IMR-90 (cell line): ENCODE measurements around the gene TM4SF5. TPM values are rescaled to one million over a fixed set of nuclear protein-coding genes. Genes with fewer than 3 reads are reported as not detected.
A peak's percentile ranks its signal among the peaks of the same experiment; 100 is the strongest.

Experiments
- ATAC-seq: fragments of 200-7000 bp; cut with Tn5 transposase; 2 replicates; pipeline ENCODE4 v1.9.1; 2020; ENCODE audit warnings: low read depth, mild to moderate bottlenecking, moderate library complexity
- BruUV-seq: library from RNA; stranded (reverse); fragments of 400-500 nt; replicated peaks from 2 replicates; lab custom pipeline; 2021; lab: Mats Ljungman, UMichigan
- CTCF ChIA-PET: fragments of 300-600 bp; formaldehyde crosslinking; extraction: SDS; loops from one replicate; lab custom pipeline; 2021; ENCODE audit warnings: antibody characterized with exemption; lab: Yijun Ruan, JAX
- POLR2A ChIA-PET: fragments of 300-600 bp; sonication (Branson Sonifier 250); formaldehyde crosslinking; loops from one replicate; lab custom pipeline; 2022; ENCODE audit warnings: antibody characterized with exemption; ENCODE audit not compliant: unreplicated experiment; lab: Charles Lee
- DNase-seq: peaks from one replicate; pipeline ENCODE4 v3.0.0; 2013
- H2AFZ ChIP-seq: replicated peaks from 2 replicates; pipeline ENCODE3; 2013; ENCODE audit warnings: low read length, mild to moderate bottlenecking; ENCODE audit not compliant: poor library complexity
- H2AK5ac ChIP-seq: 2 replicates; pipeline ENCODE4 v1.6.1; 2013; ENCODE audit warnings: low read depth, low read length, inconsistent platforms
- H2AK9ac ChIP-seq: replicated peaks from 2 replicates; pipeline ENCODE3; 2013; ENCODE audit warnings: mild to moderate bottlenecking, low read depth, low read length, moderate library complexity; ENCODE audit not compliant: poor library complexity
- H2BK120ac ChIP-seq: 2 replicates; pipeline ENCODE4 v1.6.1; 2013; ENCODE audit warnings: low read depth, low read length, inconsistent platforms
- H2BK15ac ChIP-seq: 3 replicates; pipeline ENCODE4 v1.6.1; 2013; ENCODE audit warnings: low read depth, low read length, inconsistent platforms
- H2BK20ac ChIP-seq: 2 replicates; pipeline ENCODE4 v1.6.1; 2013; ENCODE audit warnings: low read depth, mild to moderate bottlenecking, inconsistent platforms, low read length, moderate library complexity
- H2BK5ac ChIP-seq: 2 replicates; pipeline ENCODE4 v1.6.1; 2013; ENCODE audit warnings: mild to moderate bottlenecking, low read depth, low read length, inconsistent platforms; ENCODE audit not compliant: poor library complexity, severe bottlenecking
- H3K14ac ChIP-seq: replicated peaks from 2 replicates; pipeline ENCODE4 v1.6.1; 2013; ENCODE audit warnings: low read depth, low read length, inconsistent platforms
- H3K18ac ChIP-seq: 2 replicates; pipeline ENCODE4 v1.6.1; 2013; ENCODE audit warnings: low read depth, low read length, control low read depth
- H3K23ac ChIP-seq: 2 replicates; pipeline ENCODE4 v1.6.1; 2013; ENCODE audit warnings: low read depth, low read length, inconsistent platforms
- H3K27ac ChIP-seq: 2 replicates; pipeline ENCODE4 v1.5.1; 2013; ENCODE audit warnings: mild to moderate bottlenecking, control low read depth, low read length; ENCODE audit not compliant: insufficient read depth
- H3K27me3 ChIP-seq: 2 replicates; pipeline ENCODE4 v1.6.1; 2013; ENCODE audit warnings: low read length; ENCODE audit not compliant: control insufficient read depth, insufficient read depth
- H3K36me3 ChIP-seq: 2 replicates; pipeline ENCODE4 v1.6.1; 2013; ENCODE audit warnings: low read length, mixed read lengths; ENCODE audit not compliant: control insufficient read depth, insufficient read depth
- H3K4ac ChIP-seq: 2 replicates; pipeline ENCODE4 v1.6.1; 2013; ENCODE audit warnings: low read depth, low read length, inconsistent platforms
- H3K4me1 ChIP-seq: 2 replicates; pipeline ENCODE4 v1.6.1; 2013; ENCODE audit warnings: low read length, mixed read lengths; ENCODE audit not compliant: control insufficient read depth, insufficient read depth
- H3K4me2 ChIP-seq: 2 replicates; pipeline ENCODE4 v1.6.1; 2013; ENCODE audit warnings: low read depth, mild to moderate bottlenecking, control low read depth, low read length, moderate library complexity
- H3K4me3 ChIP-seq: 2 replicates; pipeline ENCODE4 v1.5.1; 2013; ENCODE audit warnings: low read depth, mild to moderate bottlenecking, control low read depth, low read length, moderate library complexity; ENCODE audit not compliant: insufficient read depth
- H3K56ac ChIP-seq: 2 replicates; pipeline ENCODE4 v1.6.1; 2013; ENCODE audit warnings: low read length, inconsistent platforms; ENCODE audit not compliant: insufficient read depth; ENCODE audit errors: extremely low read depth
- H3K79me1 ChIP-seq, 2 experiments: 2 replicates each; pipeline ENCODE4 v1.6.1; 2013; ENCODE audit warnings: low read length in 2 of 2, inconsistent platforms in 1 of 2, low read depth in 1 of 2
- H3K9ac ChIP-seq: 2 replicates; pipeline ENCODE4 v1.6.1; 2013; ENCODE audit warnings: low read depth, low read length, control low read depth
- H3K9me1 ChIP-seq: 2 replicates; pipeline ENCODE4 v1.6.1; 2013; ENCODE audit warnings: low read length, inconsistent platforms; ENCODE audit not compliant: insufficient read depth
- H3K9me3 ChIP-seq: 2 replicates; pipeline ENCODE4 v1.6.1; 2013; ENCODE audit warnings: low read length; ENCODE audit not compliant: control insufficient read depth, insufficient read depth
- H4K20me1 ChIP-seq: 2 replicates; pipeline ENCODE4 v1.6.1; 2013; ENCODE audit warnings: low read length, inconsistent platforms; ENCODE audit not compliant: insufficient read depth
- H4K5ac ChIP-seq: 2 replicates; pipeline ENCODE4 v1.6.1; 2013; ENCODE audit warnings: mild to moderate bottlenecking, low read depth, low read length, control low read depth
- H4K8ac ChIP-seq, 2 experiments: 2 replicates each; pipeline ENCODE4 v1.6.1; 2013; ENCODE audit warnings: low read depth in 2 of 2, low read length in 2 of 2, control low read depth in 1 of 2, inconsistent platforms in 1 of 2
- H4K91ac ChIP-seq: 2 replicates; pipeline ENCODE4 v1.6.1; 2013; ENCODE audit warnings: low read depth, low read length, inconsistent platforms; ENCODE audit not compliant: insufficient read depth
- CEBPB ChIP-seq: IDR thresholded peaks from 2 replicates; pipeline ENCODE4 v1.6.1; 2012; ENCODE audit warnings: low read depth, low read length, improper control_type of control experiment
- CHD1 ChIP-seq: IDR thresholded peaks from 2 replicates; pipeline ENCODE4 v1.6.1; 2012; ENCODE audit warnings: low read depth, low read length, improper control_type of control experiment
- RCOR1 ChIP-seq: IDR thresholded peaks from 2 replicates; pipeline ENCODE4 v1.6.1; 2012; ENCODE audit warnings: mild to moderate bottlenecking, low read length, improper control_type of control experiment; ENCODE audit not compliant: insufficient replicate concordance
- WGBS, 2 experiments: methylation state at CpG; one replicate each; pipeline versions ENCODE4 v1.1.5 to v1.1.7; 2013; ENCODE audit warnings: missing lambda C conversion rate in 2 of 2; ENCODE audit not compliant: insufficient read length in 1 of 2; ENCODE audit errors: extremely low coverage in 2 of 2; 5-methylcytosine and 5-hydroxymethylcytosine counted together
- dilution Hi-C: fragments of 300-500 bp; cut with HindIII; formaldehyde crosslinking; loops from one replicate; pipeline ENCODE4 v1.14.3; 2018; ENCODE audit warnings: low sequenced_read_pairs; ENCODE audit not compliant: unreplicated experiment
- in situ Hi-C: fragments of 300-500 bp; cut with MboI; formaldehyde crosslinking; loops from 3 replicates; pipeline ENCODE4 v1.14.3; 2019; ENCODE audit warnings: low sequenced_read_pairs, inconsistent platforms, mixed read lengths
- intact Hi-C: fragments of 100-400 bp; cut with micrococcal nuclease; formaldehyde crosslinking; loops from 2 replicates; pipeline ENCODE4 v1.10.0; 2022
- polyA plus RNA-seq, 3 experiments: library from polyadenylated mRNA; depleted of rRNA; stranded (reverse); fragments of >200 nt; gene quantifications; 2 replicates each; pipeline ENCODE4 v1.2.3, GENCODE V29; 2012; ENCODE audit warnings: low replicate concordance in 1 of 3
- total RNA-seq: library from RNA; depleted of rRNA; stranded (reverse); fragments of >200 nt; gene quantifications from 2 replicates; pipeline ENCODE4 v1.2.3, GENCODE V29; 2012
- TF ChIP-seq, protein P1 (sequence below): fragments of 150-350 bp; IDR thresholded peaks from 2 replicates; pipeline ENCODE4 v1.6.1; 2017; ENCODE audit warnings: mild to moderate bottlenecking, antibody characterized with exemption, low read length, low read depth

The TM4SF5 gene
- total and polyA plus RNA-seq, 2 of the 4 experiments (the other 2 are of a cell fraction), result not detected

- H2BK15ac ChIP-seq, result no peak overlapping the region
- peaks cover 2% of the 10 kb centered on the region; the same call in 1 of the 2 replicates for H3K4me1 ChIP-seq
- H3K4ac ChIP-seq, result no peak overlapping the region
- H3K9me3 ChIP-seq, result no peaks in the 10 kb centered on the region
- in situ Hi-C loops, result no loop called here
- H4K8ac ChIP-seq, result 0 out of 4 replicates have a peak overlapping the region, but pooled peaks of 1 of the 2 experiments have one; percentile 26
- H2AK5ac ChIP-seq, result peak overlapping the region; percentile 39; the same call in 1 of the 2 replicates
- dilution Hi-C loops, result no loop called here
- ChIA-PET POLR2A (no interaction called here), CTCF (no interaction called here)
- WGBS, 2 experiments, result 39% methylated on average over 3 of the region's 9 CpGs; no CpG with 5 or more reads in 1 of the 2 experiments
- intact Hi-C loops, result no loop called here
- H4K20me1 ChIP-seq, result no peaks in the 10 kb centered on the region
- peaks cover 42% of the 10 kb centered on the region for H3K27me3 ChIP-seq
- no peak overlapping the region for H2AFZ ChIP-seq
- no peak overlapping the region for H3K4me3 ChIP-seq
- no peak overlapping the region for H2BK5ac ChIP-seq
- H3K14ac ChIP-seq, result no peak overlapping the region
- ATAC-seq (peak; percentile 83), DNase-seq (peak; percentile 31)
- TF ChIP-seq, protein P1, sequence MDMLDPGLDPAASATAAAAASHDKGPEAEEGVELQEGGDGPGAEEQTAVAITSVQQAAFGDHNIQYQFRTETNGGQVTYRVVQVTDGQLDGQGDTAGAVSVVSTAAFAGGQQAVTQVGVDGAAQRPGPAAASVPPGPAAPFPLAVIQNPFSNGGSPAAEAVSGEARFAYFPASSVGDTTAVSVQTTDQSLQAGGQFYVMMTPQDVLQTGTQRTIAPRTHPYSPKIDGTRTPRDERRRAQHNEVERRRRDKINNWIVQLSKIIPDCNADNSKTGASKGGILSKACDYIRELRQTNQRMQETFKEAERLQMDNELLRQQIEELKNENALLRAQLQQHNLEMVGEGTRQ, result no peak
- TF ChIP-seq CEBPB (peak; percentile 79), RCOR1 (no peak), CHD1 (no peak)
- no TSS peak for BruUV-seq
- H4K5ac ChIP-seq, result no peak overlapping the region
- no peak overlapping the region for H2AK9ac ChIP-seq
- no peak overlapping the region for H3K18ac ChIP-seq
- no peak overlapping the region for H3K9ac ChIP-seq
- H2BK120ac ChIP-seq, result peak overlapping the region; percentile 18; the same call in 1 of the 2 replicates
- no peak overlapping the region for H3K27ac ChIP-seq
- no peak overlapping the region; the same call in 1 of the 2 replicates for H2BK20ac ChIP-seq
- H4K91ac ChIP-seq, result no peak overlapping the region
- no peaks in the 10 kb centered on the region for H3K36me3 ChIP-seq
- H3K79me1 ChIP-seq, result no peaks in the 10 kb centered on the region
- H3K4me2 ChIP-seq, result 0 out of 2 replicates have a peak overlapping the region, but pooled peaks have one; percentile 32
- no peak overlapping the region for H3K56ac ChIP-seq
- H3K9me1 ChIP-seq, result no peaks in the 10 kb centered on the region
- H3K23ac ChIP-seq, result no peak overlapping the region
These were observed 6.5 kb downstream of the TM4SF5 start for GRCh38 chr17:4777969-4778760.
